HG02623 (cell line): ENCODE data around the gene SHISA5.

Experiments used
- ATAC-seq: cut with Tn5 transposase; IDR thresholded peaks from one replicate; pipeline ENCODE4 v1.9.1; 2021; ENCODE audit warnings: moderate library complexity; ENCODE audit not compliant: unreplicated experiment

The SHISA5 gene

DNA sequence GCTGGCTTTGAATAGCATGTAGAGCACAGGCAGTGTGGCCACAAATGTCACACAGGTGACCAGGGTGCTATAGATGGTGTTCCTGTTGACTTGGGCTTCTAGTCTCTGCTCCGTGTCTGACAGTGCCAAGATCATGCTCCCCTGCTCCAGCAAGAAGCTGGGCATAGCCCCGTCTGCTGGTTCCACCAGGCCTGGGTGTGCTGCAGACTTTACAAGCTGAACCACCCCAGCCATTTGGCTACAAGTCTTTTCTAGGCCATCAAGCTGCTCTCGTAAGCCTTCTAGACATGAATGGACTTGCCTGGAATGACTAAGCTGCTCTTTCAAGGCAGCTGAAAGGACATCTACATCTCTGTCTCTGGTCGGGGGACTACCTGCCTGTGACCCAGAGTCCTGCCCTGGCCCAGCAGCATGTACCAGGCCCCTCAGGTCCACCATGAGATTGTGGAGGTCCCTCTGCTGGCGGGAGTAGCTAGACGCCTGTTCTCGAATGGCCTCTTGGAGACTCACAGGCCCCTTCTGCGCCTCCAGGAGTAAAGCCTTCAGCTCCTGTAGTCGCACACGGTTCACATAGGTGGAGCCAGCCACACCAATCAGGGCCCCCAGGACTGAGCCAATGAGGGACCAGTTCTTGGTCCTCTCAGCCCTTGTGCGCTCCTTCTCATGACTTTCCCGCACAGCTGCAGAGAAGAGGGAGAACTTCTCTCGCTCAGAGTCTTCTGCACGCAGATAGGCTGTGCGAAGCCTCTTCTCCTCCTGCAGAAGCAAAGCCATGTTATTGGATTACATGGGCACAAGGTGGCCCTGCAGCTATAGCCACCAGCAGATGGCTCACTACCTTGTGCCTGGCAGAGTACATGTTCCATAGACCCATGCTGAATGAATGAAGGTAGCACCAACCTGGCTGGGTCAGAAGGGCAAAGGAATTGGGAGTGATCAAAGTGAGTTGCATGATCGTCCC is 71.3 kb downstream of the SHISA5 start:
- no peak for ATAC-seq

DNA sequence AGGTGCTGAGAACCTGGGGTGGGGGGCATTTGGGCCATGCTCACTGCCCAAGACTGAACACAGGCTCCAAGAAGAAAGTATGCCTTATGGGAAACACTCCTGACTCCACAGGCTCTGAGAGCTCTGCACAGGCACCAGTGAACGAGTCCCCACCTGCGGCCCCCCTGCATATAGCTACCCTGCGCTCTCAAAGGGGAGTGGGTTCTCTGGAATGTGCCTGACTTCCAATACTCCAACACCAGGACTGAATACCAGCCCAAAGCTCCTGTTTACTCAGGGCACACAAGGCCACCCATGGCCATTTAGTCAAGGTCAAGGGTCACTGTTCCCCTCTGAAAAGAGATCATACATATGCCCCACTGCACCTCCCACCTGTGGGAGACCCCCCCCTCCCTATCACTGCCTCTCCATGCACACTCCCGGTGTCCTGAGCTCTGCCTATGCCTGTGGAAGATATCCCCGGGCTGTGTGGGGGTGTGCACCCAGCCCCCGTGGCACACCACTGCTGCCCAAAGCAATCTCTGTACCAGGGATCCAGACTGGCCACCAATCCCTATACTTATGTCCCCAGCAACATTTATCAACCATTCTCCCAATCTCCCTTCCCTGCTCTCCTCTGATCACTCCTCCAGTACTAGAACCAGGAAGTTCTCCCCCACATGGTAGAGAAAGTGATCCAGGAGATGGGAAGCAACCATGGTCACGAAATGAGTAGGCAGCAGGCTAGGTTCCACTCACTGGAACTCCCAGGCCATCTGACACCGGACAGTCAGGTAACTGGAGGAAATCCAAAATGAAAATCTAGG is 72.5 kb downstream of the SHISA5 start:
- no peak for ATAC-seq

DNA sequence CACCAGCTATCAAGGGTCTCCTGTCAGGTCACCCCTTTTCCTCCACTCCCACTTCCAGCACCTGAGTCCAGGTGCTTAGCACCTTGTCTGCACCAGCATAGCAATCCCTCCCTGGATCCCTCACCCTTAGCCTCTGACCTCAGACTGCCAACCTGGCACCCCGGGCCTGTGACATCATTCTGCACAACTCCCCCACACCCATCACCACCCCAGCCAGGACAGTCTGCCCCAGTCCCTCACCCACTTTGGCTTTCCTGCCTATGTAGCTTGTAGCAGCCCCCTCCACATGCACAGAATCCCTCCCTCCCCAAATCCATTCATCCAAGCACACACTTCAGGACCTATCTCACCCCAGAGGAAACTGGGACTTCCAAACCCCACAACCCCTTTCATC is 73.3 kb downstream of the SHISA5 start:
- no peak for ATAC-seq

GRCh38 chr3:48429960-48430707 is 73.8 kb downstream of the SHISA5 start, which contains the start of gene PLXNB1:
Gene PLXNB1, minus strand, starts transcription at chr3:48430086. Its CDS starts 5,475 bp downstream, at chr3:48424611.
- ATAC-seq = no peak

- no peak for ATAC-seq
Measured at GRCh38 chr3:48429317-48429959, 74.5 kb downstream of the SHISA5 start.

- ATAC-seq = no peak
Measured at GRCh38 chr3:48428572-48429316, 75.2 kb downstream of the SHISA5 start.

DNA sequence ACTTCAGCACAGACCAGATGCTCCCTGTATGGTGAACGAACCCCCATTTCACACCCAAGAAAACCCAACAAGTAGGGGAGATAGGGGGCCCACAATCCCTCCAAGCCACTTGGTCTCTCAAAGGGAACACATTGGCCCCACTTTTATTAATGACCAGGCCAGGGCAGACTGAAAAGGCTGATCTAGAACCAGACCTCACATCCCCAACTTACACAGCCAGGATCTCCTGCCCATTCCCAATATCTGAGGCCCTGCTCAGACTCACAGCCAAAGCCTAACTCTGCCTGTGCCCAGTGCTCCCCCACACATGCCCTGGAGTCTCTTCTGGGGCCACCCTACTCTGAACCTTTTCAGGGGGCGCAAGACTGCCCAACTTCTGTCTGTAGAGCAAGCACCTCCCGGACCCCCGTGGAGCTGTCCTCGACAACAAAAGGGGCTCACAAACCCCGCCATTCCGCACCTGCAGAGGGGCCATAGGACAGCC is 75.8 kb downstream of the SHISA5 start:
- no peak for ATAC-seq

DNA sequence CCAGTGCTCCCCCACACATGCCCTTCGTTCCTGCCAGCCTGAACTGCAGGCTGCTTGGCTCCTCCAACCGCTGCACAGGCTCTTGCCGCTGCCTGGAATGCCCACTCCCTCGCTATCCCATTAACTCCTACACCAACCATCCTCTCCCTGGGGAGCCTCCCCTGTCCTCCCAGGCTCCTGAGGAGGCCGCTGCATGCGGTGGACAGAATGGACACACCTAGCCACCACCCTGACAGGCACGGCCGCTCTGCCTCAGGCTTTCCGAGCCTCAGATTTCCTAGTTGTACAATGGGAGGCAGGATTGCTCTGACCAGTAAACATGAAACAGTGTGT is 76.4 kb downstream of the SHISA5 start:
- no peak for ATAC-seq

DNA sequence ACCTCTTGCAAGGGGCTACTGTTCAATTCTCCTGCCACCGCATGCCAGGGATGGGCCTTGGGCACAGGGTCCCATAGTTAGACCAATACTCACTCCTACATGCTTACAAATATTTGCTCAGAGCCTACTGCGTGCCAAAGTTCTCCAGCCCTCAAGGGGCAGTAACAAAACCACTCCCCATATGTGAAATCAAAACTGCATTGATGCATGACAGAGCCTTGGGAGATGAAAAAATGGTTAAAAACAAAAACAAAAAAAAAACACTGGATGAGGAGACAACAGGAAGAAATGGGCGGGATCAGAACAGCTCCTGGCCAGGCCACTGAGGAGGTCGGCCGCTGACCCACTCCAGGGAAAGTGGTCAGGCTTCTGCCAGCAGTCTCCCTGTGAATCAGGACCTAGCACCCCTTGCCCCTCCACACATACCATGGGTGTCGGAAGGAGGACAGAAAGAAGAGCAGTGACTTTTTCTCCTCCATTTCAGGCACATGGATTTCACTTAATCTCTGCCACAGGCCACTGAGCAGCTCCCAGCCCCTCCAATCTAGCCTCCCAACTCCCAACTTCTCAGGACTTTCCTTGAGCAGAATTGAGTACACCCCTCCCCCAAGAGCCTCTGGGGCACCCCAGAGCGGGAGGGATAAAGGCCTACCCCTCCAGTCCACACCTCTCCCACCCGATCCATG is 76.9 kb downstream of the SHISA5 start:
- ATAC-seq = no peak

DNA sequence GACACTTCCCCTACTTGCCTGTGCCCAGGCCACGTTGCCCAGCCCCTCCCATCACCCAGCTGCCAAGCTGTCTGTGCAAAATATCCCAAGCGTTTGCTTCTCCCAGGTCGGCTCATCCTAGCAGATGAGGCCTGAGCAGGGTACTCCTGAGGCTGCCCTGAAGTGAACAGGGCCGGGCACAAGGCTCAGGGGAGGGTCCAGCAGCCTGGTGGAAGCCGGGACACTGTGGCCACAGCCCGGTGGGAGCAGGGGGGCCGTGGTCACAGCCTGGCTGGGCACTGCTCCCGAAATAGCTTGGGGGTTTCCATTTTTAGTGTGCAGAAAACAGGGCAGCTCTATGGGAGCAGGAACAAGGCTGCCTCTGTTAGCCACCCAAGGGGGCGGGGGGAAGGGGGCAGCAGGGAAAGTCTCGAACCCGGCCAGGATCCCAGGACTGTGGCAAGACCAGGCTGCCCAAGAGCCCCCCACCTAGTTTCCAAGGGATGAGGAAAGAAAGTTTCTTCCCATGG is 77.5 kb downstream of the SHISA5 start:
- ATAC-seq = no peak

GRCh38 chr3:48425281-48425812 is 78.6 kb downstream of the SHISA5 start:
- no peak for ATAC-seq

DNA sequence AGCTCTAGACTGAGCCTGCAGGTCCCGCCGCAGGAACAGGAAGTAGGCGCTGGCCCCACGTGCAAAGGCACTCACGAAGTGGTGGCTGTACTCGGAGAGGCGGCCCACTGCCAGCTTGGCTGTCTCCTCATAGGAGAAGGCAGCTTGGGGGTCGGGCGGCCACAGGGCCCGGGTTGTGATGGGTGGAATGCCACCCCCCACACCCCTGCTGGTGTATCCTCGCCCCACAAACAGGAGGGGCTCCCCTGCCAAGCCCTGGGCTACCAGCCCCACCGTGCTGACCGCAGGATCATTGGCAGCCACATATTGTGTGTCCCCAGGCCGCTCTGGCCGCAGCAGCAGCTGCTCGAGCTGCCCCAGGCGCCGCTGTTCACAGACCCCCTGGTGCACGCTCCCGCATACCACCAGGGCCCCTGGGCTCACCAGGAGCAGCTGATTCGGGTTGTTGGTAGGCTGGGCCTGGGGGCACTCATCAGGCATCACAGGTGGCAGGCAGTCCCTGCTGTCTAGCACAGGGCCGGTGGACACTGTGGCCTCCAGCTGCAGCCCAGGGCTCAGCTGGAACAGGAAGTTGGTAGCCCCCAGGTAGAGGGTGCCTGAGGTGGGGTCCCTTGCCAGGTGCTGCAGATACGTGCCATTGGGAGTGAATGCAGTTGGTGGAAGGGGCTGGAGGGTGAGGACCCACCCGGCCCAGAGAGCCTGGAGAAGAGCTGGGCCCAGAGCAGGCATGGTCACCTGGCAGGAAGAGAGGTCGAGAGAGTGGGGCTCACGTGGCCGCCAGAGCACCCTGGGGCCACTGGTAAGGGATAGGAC is 79.9 kb downstream of the SHISA5 start:
- no peak for ATAC-seq

- ATAC-seq = no peak
Measured at GRCh38 chr3:48423241-48423882, 80.6 kb downstream of the SHISA5 start.

- ATAC-seq = no peak
Measured at GRCh38 chr3:48422681-48423080, 81.3 kb downstream of the SHISA5 start.

GRCh38 chr3:48422272-48422671 is 81.7 kb downstream of the SHISA5 start:
- no peak for ATAC-seq

DNA sequence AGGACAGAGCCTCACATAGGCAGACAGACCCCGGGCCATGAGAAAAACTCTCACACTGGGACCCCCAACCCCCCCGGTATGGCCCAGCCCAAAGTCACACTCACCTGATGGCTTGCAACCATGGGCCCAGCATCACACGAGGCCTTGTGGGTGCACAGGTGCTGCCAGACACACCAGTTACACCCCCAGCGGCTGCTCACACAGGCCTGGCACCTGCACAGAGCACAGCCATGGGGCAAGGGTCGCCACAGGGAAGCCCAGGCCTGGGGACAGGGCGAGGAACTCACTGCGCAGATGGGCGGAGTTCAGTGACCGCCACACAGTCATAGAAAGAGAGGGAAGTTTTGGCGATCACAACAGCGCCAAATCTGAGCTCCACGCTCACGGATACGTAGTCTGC is 83.4 kb downstream of the SHISA5 start:
- ATAC-seq = no peak

DNA sequence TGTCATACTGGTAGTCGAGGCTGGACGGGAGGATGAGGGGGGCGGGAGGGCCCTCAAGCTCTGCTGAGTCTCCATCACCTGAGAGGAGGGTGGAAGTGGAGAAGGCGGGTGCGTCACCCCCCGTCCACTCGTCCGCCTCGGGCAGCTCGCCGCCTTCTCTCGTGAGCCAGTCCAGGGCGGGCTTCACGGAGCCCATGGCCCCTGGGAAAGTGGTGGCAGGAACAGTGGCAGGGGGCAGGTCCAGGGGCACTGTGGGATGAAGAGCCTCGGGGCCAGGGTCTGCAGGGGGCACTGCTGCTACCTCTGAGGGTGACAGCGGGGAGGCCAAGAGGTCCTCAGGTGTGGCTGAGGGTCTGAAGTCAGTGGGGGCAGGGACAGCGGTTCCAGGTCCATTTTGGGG is 84.4 kb downstream of the SHISA5 start:
- no peak for ATAC-seq

GRCh38 chr3:48419149-48419548 is 84.8 kb downstream of the SHISA5 start:
- no peak for ATAC-seq
